ENCODE measurements around the gene AACS. TPM values are rescaled to one million over a fixed set of nuclear protein-coding genes. Genes with fewer than 3 reads are reported as not detected.

The AACS gene
- total RNA-seq, 1 experiment from 2014 or later, result 20.1 TPM

GRCh38 chr12:125133616-125134015 is 68.4 kb downstream of the AACS start:
- no peaks in the 10 kb centered on the region for H3K27me3 ChIP-seq (replicated peaks; ENCODE audit: insufficient read depth, low read depth, low read length, poor library complexity)
- no TSS peak for BruUV-seq (replicated peaks)
- no peak for DNase-seq (ENCODE audit: low spot score)
- TF ChIP-seq EZH2 (IDR thresholded peaks at IDR 0.05; ENCODE audit: borderline replicate concordance, low read depth, low read length, poor library complexity, severe bottlenecking), result no peak
- no peak for TF ChIP-seq CTCF (conservative IDR thresholded peaks at IDR 0.05; ENCODE audit: low read depth, low read length)
- no peaks in the 10 kb centered on the region for H3K36me3 ChIP-seq (ENCODE audit: insufficient read depth, low read length, poor library complexity, severe bottlenecking)
- POLR2A ChIA-PET (ENCODE audit: low non-redundant PET), result no interaction called here
- no peak overlapping the region for H3K27ac ChIP-seq (ENCODE audit: low read depth, low read length, poor library complexity, severe bottlenecking)
- H3K4me1 ChIP-seq (ENCODE audit: insufficient read depth, low read length, poor library complexity, severe bottlenecking), result no peaks in the 10 kb centered on the region
- CTCF ChIA-PET, result no interaction called here
- H3K4me3 ChIP-seq (ENCODE audit: low read depth, low read length, poor library complexity, severe bottlenecking), result no peak overlapping the region
- intact Hi-C loops (cut with micrococcal nuclease; ENCODE audit: unreplicated experiment), result no loop called here
- H3K9me3 ChIP-seq (ENCODE audit: low read depth, low read length, poor library complexity, severe bottlenecking), result no peaks in the 10 kb centered on the region

GRCh38 chr12:125134576-125134975 is 69.3 kb downstream of the AACS start:
- no peaks in the 10 kb centered on the region for H3K27me3 ChIP-seq (replicated peaks; ENCODE audit: insufficient read depth, low read depth, low read length, poor library complexity)
- no peaks in the 10 kb centered on the region for H3K9me3 ChIP-seq (ENCODE audit: low read depth, low read length, poor library complexity, severe bottlenecking)
- ChIA-PET CTCF (no interaction called here), POLR2A (ENCODE audit: low non-redundant PET) (no interaction called here)
- BruUV-seq (replicated peaks), result no TSS peak
- H3K36me3 ChIP-seq (ENCODE audit: insufficient read depth, low read length, poor library complexity, severe bottlenecking), result no peaks in the 10 kb centered on the region
- no peak overlapping the region for H3K27ac ChIP-seq (ENCODE audit: low read depth, low read length, poor library complexity, severe bottlenecking)
- TF ChIP-seq EZH2 (IDR thresholded peaks at IDR 0.05; ENCODE audit: borderline replicate concordance, low read depth, low read length, poor library complexity, severe bottlenecking) (no peak), CTCF (conservative IDR thresholded peaks at IDR 0.05; ENCODE audit: low read depth, low read length) (no peak)
- no peak for DNase-seq (ENCODE audit: low spot score)
- intact Hi-C loops (cut with micrococcal nuclease; ENCODE audit: unreplicated experiment), result no loop called here
- no peak overlapping the region for H3K4me3 ChIP-seq (ENCODE audit: low read depth, low read length, poor library complexity, severe bottlenecking)
- no peaks in the 10 kb centered on the region for H3K4me1 ChIP-seq (ENCODE audit: insufficient read depth, low read length, poor library complexity, severe bottlenecking)

- no TSS peak for BruUV-seq (replicated peaks)
- Histone ChIP-seq H3K4me3 (ENCODE audit: low read depth, low read length, poor library complexity, severe bottlenecking) (no peak overlapping the region), H3K9me3 (ENCODE audit: low read depth, low read length, poor library complexity, severe bottlenecking) (no peaks in the 10 kb centered on the region), H3K27ac (ENCODE audit: low read depth, low read length, poor library complexity, severe bottlenecking) (no peak overlapping the region), H3K4me1 (ENCODE audit: insufficient read depth, low read length, poor library complexity, severe bottlenecking) (no peaks in the 10 kb centered on the region), H3K36me3 (ENCODE audit: insufficient read depth, low read length, poor library complexity, severe bottlenecking) (no peaks in the 10 kb centered on the region), H3K27me3 (replicated peaks; ENCODE audit: insufficient read depth, low read depth, low read length, poor library complexity) (no peaks in the 10 kb centered on the region)
- no peak for TF ChIP-seq EZH2 (IDR thresholded peaks at IDR 0.05; ENCODE audit: borderline replicate concordance, low read depth, low read length, poor library complexity, severe bottlenecking)
- TF ChIP-seq CTCF (conservative IDR thresholded peaks at IDR 0.05; ENCODE audit: low read depth, low read length), result no peak
- POLR2A ChIA-PET (ENCODE audit: low non-redundant PET), result no interaction called here
- intact Hi-C loops (cut with micrococcal nuclease; ENCODE audit: unreplicated experiment), result no loop called here
- CTCF ChIA-PET, result no interaction called here
- DNase-seq (ENCODE audit: low spot score), result no peak
Measured at GRCh38 chr12:125135906-125136305, 70.7 kb downstream of the AACS start.
